Right ventricle myocardium inferior (tissue), 1 donor: ENCODE data around the gene RHOBTB3. TPM values are rescaled to one million over a fixed set of nuclear protein-coding genes. Genes with fewer than 3 reads are reported as not detected.
"Not testable (repeated sequence)": the region's sequence is repeated elsewhere in the genome, so short reads cannot be mapped to it uniquely, and the experiment has no call there.

Source experiments
- ATAC-seq: fragments of 200-7000 bp; cut with Tn5 transposase; one replicate; pipeline ENCODE4 v1.9.1; 2020; ENCODE audit warnings: mild to moderate bottlenecking, moderate library complexity
- DNase-seq: peaks from one replicate; pipeline ENCODE4 v3.0.0; 2021; ENCODE audit errors: missing footprints
- intact Hi-C: fragments of 100-400 bp; cut with DNase I; formaldehyde crosslinking; loops from one replicate; pipeline ENCODE4 v1.11.0; 2022
- total RNA-seq: library from RNA; stranded (reverse); fragmentation: NEBNext Ultra II Directional; extraction: Animal tissue kit (Norgen Biotek cat#: 25700); gene quantifications from one replicate; pipeline ENCODE4 v1.2.1, GENCODE V29; 2021
- donor health status: DM: no; HTN: yes; CAD: no; lungs with severe emphysema.

RHOBTB3 gene
- total RNA-seq, 1 donor from 2014 or later: 76.5 TPM

DNA sequence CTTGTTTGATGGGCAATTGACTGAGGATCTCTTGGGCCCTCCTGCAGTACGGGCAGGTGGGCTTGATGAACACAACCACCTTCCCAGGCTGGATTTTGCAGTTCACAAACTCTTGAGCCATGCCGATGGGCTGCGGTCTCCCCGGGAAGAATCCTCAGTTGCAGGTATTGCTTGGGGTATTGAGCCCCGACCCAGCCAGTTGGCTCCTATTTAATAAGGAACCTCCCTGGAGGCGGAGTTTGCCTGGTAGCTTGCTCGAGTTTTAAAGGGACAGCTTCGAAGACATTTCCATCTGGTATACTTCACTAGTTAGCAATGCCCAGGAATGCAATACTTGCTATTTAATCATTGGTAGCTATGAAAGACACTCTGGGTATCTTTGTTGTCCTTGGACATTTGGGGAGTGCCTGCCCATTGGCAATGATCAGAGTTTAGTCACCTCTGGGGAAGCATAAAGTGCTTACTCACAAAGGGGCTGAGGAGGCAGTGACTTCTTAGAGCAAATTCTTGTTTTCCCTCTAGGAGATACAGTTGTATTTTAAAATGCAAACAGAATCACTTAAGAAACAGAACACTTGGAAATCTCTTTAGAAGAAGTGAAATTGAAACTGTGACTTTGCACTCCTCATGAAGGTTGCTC lies 91.5 kb downstream of the RHOBTB3 start, which contains the start of gene GLRX:
Gene GLRX, minus strand, starts transcription at position 185 of the 640 bp plus-strand sequence. Its CDS starts 64 bp downstream, at position 121.
- peak; percentile 72 for ATAC-seq
- DNase-seq: peak; percentile 84
- intact Hi-C loops: loop anchor here (5.0 kb wide), 1 partner anchor 40 kb away; no protein-coding TSS in a partner anchor

DNA sequence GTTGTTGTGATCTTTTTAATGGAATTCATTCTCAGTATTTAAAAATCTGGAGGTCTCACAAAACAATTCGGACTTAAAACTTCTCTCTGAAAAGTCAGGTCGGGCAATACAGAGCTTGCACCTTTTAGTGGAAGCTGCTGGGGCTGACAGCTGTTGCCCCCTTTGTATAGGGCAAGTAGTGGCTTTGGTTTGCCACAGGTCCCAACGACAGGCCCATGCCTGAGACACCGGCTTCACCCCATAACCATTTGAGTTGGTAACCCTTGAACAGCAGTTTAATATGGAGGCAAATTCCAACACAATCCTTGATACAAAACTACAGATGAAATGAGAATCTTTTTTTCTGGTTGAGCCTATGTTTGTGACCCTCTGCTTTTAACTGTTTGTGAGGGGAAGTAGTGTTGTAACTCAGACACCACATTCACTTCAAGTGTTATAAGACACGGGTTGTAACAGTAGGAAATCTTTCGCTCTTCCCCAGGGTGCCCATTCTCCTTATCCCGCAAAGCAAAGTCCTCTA lies 92.1 kb downstream of the RHOBTB3 start:
- DNase-seq (no peak), ATAC-seq (no peak)
- intact Hi-C loops: loop anchor here (5.0 kb wide), 1 partner anchor 41 kb away; no protein-coding TSS in a partner anchor

DNA sequence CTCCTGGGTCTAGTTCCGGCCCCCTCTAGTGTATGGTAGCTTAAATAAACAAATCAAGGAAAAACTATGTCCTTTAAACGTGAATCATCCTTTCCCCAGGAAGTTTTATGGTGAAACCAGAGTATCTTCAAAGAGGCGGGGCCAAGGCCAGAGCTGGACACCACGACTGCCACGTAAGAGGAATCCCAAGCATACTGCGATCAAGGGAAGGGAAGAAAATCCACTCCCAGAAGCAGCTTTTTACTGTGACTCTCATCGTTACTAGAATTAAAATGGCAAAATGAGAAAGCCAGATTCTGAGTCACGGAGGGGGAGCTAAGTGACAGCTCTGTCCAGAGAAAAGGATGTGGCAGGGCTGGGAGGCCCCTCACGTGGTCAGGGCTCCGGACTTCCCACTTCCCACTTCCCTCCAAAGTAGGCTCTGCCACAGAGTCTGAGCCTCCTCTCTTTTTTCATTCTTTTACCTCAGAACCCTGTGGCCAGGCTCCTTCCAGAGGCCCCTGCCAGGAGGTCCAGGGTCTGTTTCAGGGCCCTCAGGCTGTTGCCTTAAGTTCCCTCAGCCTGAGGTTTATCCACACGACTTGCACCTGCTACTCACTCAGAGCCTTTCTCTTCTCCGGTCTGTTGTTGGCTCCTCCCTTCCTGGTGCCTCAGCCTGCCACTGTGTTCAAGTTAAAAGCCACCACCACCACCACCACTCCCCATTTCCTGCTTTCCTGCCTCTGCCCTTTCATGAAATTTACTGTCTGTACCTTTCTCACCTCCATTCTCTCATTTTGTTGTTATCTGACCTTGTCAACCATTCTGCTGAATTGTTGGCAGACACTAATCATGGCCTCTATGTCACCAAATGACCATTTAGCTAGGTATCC lies 92.8 kb downstream of the RHOBTB3 start:
- no peak for DNase-seq
- ATAC-seq: peak; percentile 71
- intact Hi-C loops: loop anchor here (5.0 kb wide), 1 partner anchor 42 kb away; no protein-coding TSS in a partner anchor

DNA sequence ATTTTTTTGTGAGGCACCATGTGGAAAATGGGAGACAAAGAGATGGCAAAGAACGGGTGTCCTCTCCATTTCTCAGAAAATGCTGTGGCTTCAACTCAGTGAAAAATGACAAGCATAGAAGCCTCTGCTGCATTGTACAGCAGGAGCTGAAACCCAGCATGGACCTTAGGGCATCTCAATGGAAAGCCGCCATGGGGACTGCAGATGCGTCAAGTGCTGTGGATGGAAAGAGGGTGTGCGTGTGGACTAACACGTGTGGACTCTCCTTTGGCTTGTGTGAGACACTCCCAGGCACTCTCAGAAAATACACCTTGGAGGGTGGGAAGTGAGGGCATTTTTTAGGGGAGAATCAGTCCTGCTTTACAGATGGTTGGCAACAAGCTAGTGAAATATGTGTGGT lies 93.6 kb downstream of the RHOBTB3 start:
- DNase-seq (no peak), ATAC-seq (no peak)
- intact Hi-C loops: loop anchor here (5.0 kb wide), 1 partner anchor 42 kb away; no protein-coding TSS in a partner anchor

DNA sequence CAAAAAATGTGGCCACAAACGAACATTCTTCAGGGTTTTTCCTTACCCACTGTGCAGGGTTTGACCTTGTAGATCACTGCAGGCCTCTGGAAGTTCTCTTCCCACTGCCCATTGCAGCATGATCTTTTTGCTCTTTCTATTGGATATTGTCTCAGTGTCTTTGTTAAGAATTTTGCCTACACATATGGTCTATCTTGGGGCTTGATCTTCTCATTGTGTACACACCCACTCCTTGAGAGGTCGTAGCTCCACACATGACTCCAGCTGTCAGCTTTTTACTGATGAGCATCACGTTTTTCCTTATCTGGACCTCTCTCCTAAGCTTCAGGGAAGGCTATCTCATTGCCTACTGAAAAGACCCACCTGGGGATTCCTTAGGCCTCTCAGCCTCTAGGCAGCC lies 94.4 kb downstream of the RHOBTB3 start:
- DNase-seq (no peak), ATAC-seq (no peak)
- intact Hi-C loops: no loop called here

DNA sequence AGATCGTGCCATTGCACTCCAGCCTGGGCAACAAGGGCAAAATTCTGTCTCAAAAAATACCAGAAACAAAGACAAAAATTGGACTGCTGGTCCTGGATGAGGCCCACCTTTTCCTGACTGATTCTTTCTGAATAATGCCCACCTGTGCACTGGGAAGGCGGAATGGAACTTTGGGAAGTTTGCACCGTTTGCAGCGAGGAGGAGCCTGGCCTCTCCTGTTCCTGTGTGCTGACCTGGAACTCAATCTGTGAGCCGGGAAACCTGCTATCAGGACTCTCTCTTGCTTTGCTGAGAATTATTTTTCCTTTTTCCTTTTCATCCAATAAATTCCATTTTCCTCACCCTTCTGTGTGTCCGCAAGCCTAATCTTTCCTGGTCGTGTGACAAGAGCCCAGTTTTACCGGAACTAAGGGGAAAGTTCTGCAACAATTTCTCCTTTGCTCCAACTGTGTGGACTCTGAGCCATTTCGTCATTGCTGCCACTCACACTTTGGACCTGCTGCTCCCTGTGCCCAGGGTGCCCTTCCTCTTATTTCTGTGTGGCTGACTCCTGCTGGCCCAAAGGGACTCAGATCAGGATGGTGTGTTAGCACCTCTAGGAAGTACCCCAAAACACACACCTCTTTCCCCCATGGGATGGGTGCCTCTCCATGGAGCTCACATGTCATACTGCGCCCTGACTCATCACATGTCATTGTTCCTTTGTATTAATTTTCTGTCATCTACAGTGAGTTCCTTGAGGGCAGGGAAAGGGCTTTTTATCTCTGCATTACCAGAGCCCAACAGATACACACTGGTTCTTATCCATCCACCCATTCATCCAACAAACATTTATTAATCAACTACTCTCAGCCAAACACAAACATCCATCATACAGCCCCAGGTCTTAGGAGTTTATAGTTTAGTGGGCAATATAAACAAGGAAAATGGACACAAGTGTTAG lies 96.1 kb downstream of the RHOBTB3 start:
- DNase-seq (no peak), ATAC-seq (no peak)
- intact Hi-C loops: no loop called here

DNA sequence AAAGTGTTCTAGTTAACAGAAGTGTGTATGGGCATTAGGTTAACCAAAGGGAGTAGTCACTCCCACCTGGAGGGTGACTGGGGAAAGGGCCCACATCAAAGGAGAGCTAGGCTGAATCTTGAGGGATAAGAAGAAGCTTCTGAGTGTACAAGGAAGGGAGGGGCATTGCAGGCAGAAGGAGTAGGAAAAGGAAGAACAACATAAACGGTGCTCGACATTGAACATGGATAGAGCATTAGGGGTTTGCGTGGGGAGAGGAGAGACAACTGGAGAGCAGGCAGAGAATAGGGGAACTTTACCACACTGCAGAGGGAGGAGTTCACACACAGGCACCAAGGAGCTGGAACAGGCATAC lies 96.7 kb downstream of the RHOBTB3 start:
- no peak for ATAC-seq
- intact Hi-C loops: no loop called here

DNA sequence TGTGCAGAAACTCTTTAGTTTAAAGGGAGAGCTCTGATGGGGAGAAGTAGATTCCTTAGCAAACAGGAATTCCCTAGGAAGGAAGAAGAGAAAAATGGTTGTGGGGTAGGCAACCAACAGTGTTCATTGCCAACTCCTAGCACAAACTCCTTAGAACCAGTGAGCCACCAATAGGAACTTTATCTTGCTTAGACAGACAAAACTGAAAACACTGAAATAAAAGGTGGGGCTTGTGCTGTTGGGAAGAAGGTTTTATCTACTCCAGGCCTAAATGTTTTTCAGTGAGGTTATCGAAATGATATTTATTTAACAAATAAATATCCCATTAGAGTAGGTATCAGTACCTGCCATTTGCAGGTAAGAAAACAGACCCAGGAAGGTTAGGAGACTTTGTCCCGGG lies 99.1 kb downstream of the RHOBTB3 start:
- DNase-seq (no peak), ATAC-seq (no peak)
- intact Hi-C loops: no loop called here

More for the DNA sequence above, 96.7 kb downstream of the RHOBTB3 start:
- DNase-seq: no peak

DNA sequence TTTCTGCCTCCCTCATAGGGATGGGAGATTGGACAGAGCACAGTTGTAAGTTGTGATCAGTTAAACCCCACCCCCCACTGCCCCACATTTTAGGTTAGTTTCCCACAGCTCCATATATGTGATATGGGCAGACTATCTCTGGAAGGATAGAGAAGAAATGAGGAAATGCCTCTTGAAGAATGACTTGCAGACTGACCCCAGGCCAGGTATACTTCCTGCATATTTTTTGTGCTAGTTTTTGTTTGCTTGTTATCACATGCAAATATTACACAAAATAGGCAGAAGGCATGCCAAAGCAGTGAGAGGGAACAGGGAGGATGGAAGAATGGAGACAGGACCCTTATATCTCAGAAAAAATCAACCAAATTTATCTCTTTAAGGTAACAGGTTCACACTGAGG lies 101.5 kb downstream of the RHOBTB3 start:
- DNase-seq: no peak
- no peak for ATAC-seq
- intact Hi-C loops: no loop called here

DNA sequence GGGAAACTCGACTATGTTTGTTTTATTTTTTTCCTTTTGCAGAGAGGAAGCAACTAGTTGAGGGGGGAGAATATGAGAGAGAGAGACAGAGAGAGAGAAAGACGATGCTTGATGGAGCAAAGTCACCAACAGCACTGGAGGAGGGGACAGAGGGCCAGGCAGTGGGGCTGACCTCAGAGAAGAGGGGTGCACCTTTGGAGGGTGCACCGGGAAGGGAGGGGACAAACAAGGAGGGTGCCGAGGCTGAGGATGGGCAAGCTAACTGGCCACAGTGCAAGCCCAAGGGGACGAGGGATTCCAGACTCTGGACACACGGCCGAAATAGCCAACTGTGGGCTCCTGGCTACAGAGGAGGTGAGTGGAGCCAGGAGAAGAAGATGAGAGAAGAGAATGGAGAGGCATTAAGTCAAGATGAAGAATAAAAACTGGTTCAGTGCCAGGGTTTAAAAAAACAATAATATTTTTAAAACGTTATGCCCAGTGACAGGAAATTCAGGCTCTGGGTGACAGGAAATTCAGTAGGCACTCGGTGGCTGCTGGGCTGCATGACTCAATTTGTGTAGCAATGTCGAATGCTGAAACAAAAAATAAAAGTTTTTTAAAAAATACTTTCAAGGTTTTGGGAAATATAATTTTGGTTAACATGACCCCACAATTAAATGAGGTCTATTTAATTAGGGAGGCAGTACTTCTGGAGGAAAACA lies 104.7 kb downstream of the RHOBTB3 start:
- ATAC-seq (peak; percentile 9), DNase-seq (peak; percentile 70)
- intact Hi-C loops: no loop called here

DNA sequence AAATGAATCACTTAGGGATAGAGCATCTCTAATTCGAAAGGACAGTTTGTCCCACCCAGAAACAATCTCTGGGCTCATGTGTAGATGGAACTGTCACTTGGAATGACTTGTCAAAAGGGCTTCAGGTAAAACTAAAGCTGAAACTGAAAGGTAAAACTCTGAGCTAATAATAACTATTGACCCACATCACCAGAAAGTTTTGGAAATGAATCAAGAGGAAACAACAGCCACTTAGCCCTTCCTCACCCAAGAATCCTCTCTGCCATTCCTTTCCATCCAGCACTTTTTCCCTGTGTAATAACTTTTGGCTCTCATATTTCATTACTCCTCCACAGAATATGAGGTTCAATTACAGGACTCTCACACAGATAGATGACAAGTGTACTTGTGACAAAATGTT lies 105.4 kb downstream of the RHOBTB3 start:
- intact Hi-C loops: no loop called here
- no peak for ATAC-seq
- no peak for DNase-seq

DNA sequence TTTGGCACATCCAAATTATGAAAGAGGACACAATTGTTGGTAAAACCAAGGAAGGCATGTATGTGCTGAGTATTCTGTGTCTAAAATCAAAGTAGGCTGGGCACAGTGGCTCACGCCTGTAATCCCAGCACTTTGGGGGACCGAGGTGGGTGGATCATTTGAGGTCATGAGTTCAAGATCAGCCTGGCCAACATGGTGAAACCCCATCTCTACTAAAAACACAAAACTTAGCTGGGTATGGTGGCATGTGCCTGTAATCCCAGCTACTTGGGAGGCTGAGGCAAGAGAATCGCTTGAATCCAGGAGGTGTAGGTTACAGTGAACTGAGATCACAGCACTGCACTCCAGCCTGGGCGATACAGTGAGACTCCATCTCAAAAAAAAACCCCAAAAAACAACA lies 105.8 kb downstream of the RHOBTB3 start:
- ATAC-seq, intact Hi-C loops, DNase-seq: not testable (repeated sequence)

DNA sequence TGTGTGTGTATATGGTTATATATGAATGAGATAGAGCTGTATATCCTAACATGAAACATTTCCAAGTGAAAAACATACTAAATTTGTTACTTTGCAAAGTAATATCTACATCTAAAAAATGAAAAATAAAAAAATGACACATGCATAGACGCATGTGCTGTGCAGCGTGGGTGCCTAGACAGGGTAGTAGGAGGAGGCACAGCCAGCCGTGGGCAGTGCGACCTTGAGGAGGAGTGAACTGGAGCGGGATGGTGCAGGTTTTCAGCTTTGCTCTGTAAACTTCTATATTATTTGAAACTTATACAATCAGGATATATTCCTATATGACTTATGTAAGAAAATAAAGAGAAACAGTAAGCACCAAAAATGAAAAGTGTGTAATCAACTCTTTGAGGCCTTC lies 106.4 kb downstream of the RHOBTB3 start:
- no peak for DNase-seq
- no peak for ATAC-seq
- intact Hi-C loops: no loop called here

DNA sequence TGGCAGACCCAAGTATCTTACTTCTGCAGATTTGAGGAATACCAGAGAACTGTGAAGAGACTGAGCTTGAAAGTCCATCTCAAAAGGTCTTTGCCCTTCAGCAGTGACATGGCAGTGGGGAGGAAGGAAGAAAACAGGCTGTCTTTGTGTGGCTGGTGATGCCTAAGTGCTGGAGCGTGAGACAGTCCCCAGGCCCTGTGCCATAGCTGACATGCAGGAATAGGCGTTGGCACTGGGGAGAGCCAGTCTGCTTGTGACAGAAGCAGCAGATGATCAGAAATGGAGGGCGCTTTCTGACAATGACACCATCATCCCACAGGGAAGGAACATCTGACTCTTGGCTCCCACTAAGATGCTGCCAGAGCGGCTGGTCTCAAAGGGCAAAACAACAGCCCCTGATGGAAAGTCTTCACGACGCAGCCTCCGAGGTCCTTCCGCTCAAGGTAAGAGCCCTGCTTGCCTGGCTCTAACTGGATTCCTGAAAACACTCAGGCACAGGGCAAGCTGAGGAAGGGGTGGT lies 106.9 kb downstream of the RHOBTB3 start:
- ATAC-seq: no peak
- intact Hi-C loops: no loop called here
- DNase-seq: no peak

DNA sequence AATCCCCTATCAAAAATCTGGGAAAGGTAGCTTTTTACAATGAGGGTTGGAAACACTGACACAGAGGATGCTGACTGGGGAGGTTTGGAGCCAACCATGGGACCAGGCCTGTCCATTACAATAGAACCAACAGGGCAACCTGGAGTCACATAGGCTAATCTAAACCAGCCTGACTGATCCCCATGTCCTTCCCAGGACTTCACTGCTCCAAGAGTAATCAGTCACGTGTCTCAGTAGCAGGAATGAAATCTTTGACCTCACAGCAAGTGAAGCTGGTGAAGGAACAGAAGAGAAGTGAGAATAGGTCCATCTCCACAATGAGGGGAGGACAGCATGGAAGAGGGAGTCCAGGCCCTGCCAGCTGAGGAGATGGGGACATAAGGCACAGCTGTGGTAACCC lies 107.4 kb downstream of the RHOBTB3 start:
- intact Hi-C loops: no loop called here
- ATAC-seq: no peak
- no peak for DNase-seq

DNA sequence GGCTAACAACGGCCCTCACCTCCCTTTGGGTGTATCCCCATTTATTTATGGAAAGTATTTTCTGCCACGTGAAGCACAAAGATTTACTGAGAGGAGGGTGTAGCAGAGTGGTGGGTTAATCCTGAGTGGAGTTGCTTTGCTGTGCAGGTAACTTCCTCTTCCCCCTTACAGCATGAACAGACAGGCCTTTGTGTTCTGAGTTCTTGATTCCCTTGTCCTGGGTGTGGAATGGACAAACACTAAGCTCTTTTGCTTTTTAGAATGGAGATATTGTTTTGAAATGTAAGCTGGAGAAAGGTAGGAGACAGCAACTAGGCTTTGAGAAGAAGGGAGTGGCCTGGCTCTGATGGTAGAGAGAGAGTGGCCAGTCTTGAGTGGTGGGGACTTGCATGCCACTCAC lies 108.5 kb downstream of the RHOBTB3 start:
- DNase-seq (no peak), ATAC-seq (no peak)
- intact Hi-C loops: loop anchor here (10.0 kb wide), 1 partner anchor 285 kb away; the partner anchor contains the start of genes ARSK and SKIC3

DNA sequence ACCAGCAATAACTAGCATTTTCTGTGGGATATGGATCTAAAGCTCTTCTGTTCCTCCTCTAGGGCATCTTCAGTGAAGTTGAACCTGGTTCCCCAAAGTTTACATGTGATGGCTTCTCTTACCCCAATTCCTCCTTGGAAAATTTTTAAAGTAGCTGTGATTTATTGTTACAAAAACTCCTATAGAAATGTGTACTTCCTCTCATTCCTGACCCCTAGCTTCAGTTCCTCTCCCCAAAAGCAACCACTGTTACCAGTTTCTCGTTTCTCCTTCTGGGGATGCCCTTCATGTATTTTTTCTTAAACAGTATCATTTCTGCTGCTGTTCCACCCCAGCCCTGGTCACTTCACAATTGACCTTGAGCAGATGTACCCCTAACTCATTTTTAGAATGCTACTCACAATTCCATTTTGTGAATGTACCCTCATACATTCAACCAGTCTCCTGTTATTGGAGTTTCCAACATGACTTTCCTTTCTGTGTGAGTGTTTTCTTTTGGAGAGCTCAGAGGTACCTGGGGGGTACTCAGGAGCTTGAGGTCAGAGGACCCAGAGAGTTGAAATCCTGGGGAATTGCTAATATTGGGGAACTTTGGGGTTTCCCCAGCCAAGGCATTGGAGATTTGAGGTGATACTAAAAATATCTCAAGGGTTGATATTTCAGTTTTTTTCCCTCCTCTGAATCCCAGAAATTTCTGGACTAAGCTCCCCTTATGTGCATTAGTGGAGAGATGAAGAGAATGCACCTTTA lies 110.0 kb downstream of the RHOBTB3 start:
- intact Hi-C loops: loop anchor here (10.0 kb wide), 1 partner anchor 286 kb away; the partner anchor contains the start of genes ARSK and SKIC3
- ATAC-seq (no peak), DNase-seq (no peak)
